Measurements from ENCODE around the gene IL4R. TPM values are rescaled to one million over a fixed set of nuclear protein-coding genes. Genes with fewer than 3 reads are reported as not detected.

The IL4R gene
- total and polyA plus RNA-seq, 2 donors (not counting 1 experiment from before 2014, with no cell fraction given), result 17.1 to 23.6 TPM

- TF ChIP-seq CTCF (conservative IDR thresholded peaks at IDR 0.05 in 1 of 2, IDR thresholded peaks at IDR 0.05 in 1 of 2; ENCODE audit: low read depth in 1 of 2, low read length in 2 of 2) (no peak), EZH2 (IDR thresholded peaks at IDR 0.05; ENCODE audit: low read length, missing control alignments) (no peak)
- Histone ChIP-seq H2AFZ (ENCODE audit: low read length) (no peak overlapping the region), H3K27me3 (ENCODE audit: control insufficient read depth, insufficient read depth, low read length) (no peaks in the 10 kb centered on the region), H3K4me2 (ENCODE audit: extremely low read depth, insufficient read depth, low read length) (no peak overlapping the region), H3K79me2 (ENCODE audit: control insufficient read depth, insufficient read depth, low read length) (peaks cover 21% of the 10 kb centered on the region), H4K20me1 (ENCODE audit: control insufficient read depth, extremely low read depth, insufficient read depth, low read length) (no peaks in the 10 kb centered on the region), H3K36me3 (ENCODE audit: control insufficient read depth, insufficient read depth, low read length) (no peaks in the 10 kb centered on the region), H3K9ac (ENCODE audit: insufficient read depth, low read length) (peak overlapping the region; percentile 44), H3K4me3 (replicated peaks in 1 of 4; ENCODE audit: control extremely low read depth in 1 of 4, insufficient read depth in 1 of 4, low read depth in 3 of 4, low read length in 4 of 4) (no peak overlapping the region), H3K4me1 (ENCODE audit: control insufficient read depth, extremely low read depth, insufficient read depth, low read length) (peaks cover 22% of the 10 kb centered on the region), H3K27ac (ENCODE audit: insufficient read depth, low read length) (peak overlapping the region; percentile 76), H3K9me3 (ENCODE audit: control insufficient read depth, insufficient read depth, low read depth, low read length) (no peaks in the 10 kb centered on the region)
- peak; percentile 94 for DNase-seq (ENCODE audit: low read depth in 2 of 2)
Observed at GRCh38 chr16:27330542-27330941, 16.8 kb downstream of the IL4R start.

GRCh38 chr16:27332105-27332504 is 18.3 kb downstream of the IL4R start:
- no peaks in the 10 kb centered on the region for H3K36me3 ChIP-seq (ENCODE audit: control insufficient read depth, insufficient read depth, low read length)
- no peak overlapping the region for H3K9ac ChIP-seq (ENCODE audit: insufficient read depth, low read length)
- no peak for DNase-seq (ENCODE audit: low read depth in 2 of 2)
- peaks cover 21% of the 10 kb centered on the region for H3K79me2 ChIP-seq (ENCODE audit: control insufficient read depth, insufficient read depth, low read length)
- no peaks in the 10 kb centered on the region for H3K9me3 ChIP-seq (ENCODE audit: control insufficient read depth, insufficient read depth, low read depth, low read length)
- peaks cover 17% of the 10 kb centered on the region for H3K4me1 ChIP-seq (ENCODE audit: control insufficient read depth, extremely low read depth, insufficient read depth, low read length)
- no peak overlapping the region for H3K27ac ChIP-seq (ENCODE audit: insufficient read depth, low read length)
- TF ChIP-seq EZH2 (IDR thresholded peaks at IDR 0.05; ENCODE audit: low read length, missing control alignments), result no peak
- no peak for TF ChIP-seq CTCF (conservative IDR thresholded peaks at IDR 0.05 in 1 of 2, IDR thresholded peaks at IDR 0.05 in 1 of 2; ENCODE audit: low read depth in 1 of 2, low read length in 2 of 2)
- H3K27me3 ChIP-seq (ENCODE audit: control insufficient read depth, insufficient read depth, low read length), result no peaks in the 10 kb centered on the region
- H2AFZ ChIP-seq (ENCODE audit: low read length), result no peak overlapping the region
- no peaks in the 10 kb centered on the region for H4K20me1 ChIP-seq (ENCODE audit: control insufficient read depth, extremely low read depth, insufficient read depth, low read length)
- no peak overlapping the region for H3K4me3 ChIP-seq (replicated peaks in 1 of 4; ENCODE audit: control extremely low read depth in 1 of 4, insufficient read depth in 1 of 4, low read depth in 3 of 4, low read length in 4 of 4)
- no peak overlapping the region for H3K4me2 ChIP-seq (ENCODE audit: extremely low read depth, insufficient read depth, low read length)

- peaks cover 19% of the 10 kb centered on the region for H3K79me2 ChIP-seq (ENCODE audit: control insufficient read depth, insufficient read depth, low read length)
- no peak overlapping the region for H3K4me3 ChIP-seq (replicated peaks in 1 of 4; ENCODE audit: control extremely low read depth in 1 of 4, insufficient read depth in 1 of 4, low read depth in 3 of 4, low read length in 4 of 4)
- no peak overlapping the region for H3K4me2 ChIP-seq (ENCODE audit: extremely low read depth, insufficient read depth, low read length)
- H3K9ac ChIP-seq (ENCODE audit: insufficient read depth, low read length), result no peak overlapping the region
- H3K9me3 ChIP-seq (ENCODE audit: control insufficient read depth, insufficient read depth, low read depth, low read length), result no peaks in the 10 kb centered on the region
- no peak overlapping the region for H3K27ac ChIP-seq (ENCODE audit: insufficient read depth, low read length)
- peaks cover 12% of the 10 kb centered on the region for H3K4me1 ChIP-seq (ENCODE audit: control insufficient read depth, extremely low read depth, insufficient read depth, low read length)
- H3K36me3 ChIP-seq (ENCODE audit: control insufficient read depth, insufficient read depth, low read length), result no peaks in the 10 kb centered on the region
- no peak for DNase-seq (ENCODE audit: low read depth in 2 of 2)
- H4K20me1 ChIP-seq (ENCODE audit: control insufficient read depth, extremely low read depth, insufficient read depth, low read length), result no peaks in the 10 kb centered on the region
- no peak overlapping the region for H2AFZ ChIP-seq (ENCODE audit: low read length)
- TF ChIP-seq EZH2 (IDR thresholded peaks at IDR 0.05; ENCODE audit: low read length, missing control alignments), result no peak
- TF ChIP-seq CTCF (conservative IDR thresholded peaks at IDR 0.05 in 1 of 2, IDR thresholded peaks at IDR 0.05 in 1 of 2; ENCODE audit: low read depth in 1 of 2, low read length in 2 of 2), result no peak
- no peaks in the 10 kb centered on the region for H3K27me3 ChIP-seq (ENCODE audit: control insufficient read depth, insufficient read depth, low read length)
Observed at GRCh38 chr16:27333104-27333503, 19.3 kb downstream of the IL4R start.

All from fibroblast of lung (primary cell).